Measurements from ENCODE around the gene SLC43A1.
A peak's percentile ranks its signal among the peaks of the same experiment; 100 is the strongest.

Gene SLC43A1

DNA sequence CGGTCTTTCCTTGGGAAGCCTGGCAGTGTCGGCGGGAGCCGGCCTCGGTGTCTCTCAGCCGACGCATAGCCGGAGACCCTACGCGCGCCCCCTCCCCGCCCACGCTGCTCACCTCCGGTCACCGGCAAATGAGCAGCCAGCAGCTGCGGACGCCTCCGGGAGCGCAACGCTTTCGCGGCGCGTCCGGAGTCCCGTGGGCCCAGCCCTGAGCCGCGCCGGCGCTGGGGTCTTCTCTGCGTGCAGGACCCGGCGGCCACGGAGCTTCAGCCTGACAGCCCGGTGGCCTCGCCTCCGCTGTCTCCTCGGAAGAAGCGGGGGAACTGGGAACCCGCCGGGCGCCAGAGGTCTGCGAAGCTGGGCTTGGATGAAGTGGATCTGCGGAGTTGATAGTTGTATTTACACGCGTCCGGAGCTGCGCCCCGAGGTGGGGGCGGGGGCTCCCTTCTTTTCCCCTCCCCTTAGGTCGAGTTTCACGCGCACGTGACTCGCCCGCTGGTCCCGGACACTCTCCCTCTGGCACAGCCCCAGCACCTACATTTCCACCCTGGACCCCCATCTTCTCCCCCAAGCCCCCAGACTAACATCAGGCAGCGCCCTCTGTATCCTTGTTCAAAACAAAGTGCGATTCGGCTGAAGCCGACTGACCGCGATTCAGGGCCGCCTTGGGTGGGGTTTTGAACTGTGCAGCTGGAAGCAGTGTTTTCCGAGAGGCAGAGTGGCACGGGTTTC is at the start of gene SLC43A1:
Gene SLC43A1 (minus strand): TSS at position 371 of the 729 bp plus-strand sequence. CDS start 1,591 bp downstream, outside the sequence.
- TF ChIP-seq ZNF565 (CRISPR knock-in tag; conservative IDR thresholded peaks at IDR 0.05; ENCODE audit: low read depth) (no peak), ESRRG (CRISPR knock-in tag; IDR thresholded peaks at IDR 0.05) (no peak), ZFP3 (CRISPR knock-in tag; IDR thresholded peaks at IDR 0.05) (no peak), TCF4 (CRISPR knock-in tag; IDR thresholded peaks at IDR 0.05; ENCODE audit: borderline replicate concordance) (no peak)
- TF ChIP-seq, protein P1, sequence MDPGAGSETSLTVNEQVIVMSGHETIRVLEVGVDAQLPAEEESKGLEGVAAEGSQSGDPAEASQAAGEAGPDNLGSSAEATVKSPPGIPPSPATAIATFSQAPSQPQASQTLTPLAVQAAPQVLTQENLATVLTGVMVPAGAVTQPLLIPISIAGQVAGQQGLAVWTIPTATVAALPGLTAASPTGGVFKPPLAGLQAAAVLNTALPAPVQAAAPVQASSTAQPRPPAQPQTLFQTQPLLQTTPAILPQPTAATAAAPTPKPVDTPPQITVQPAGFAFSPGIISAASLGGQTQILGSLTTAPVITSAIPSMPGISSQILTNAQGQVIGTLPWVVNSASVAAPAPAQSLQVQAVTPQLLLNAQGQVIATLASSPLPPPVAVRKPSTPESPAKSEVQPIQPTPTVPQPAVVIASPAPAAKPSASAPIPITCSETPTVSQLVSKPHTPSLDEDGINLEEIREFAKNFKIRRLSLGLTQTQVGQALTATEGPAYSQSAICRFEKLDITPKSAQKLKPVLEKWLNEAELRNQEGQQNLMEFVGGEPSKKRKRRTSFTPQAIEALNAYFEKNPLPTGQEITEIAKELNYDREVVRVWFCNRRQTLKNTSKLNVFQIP (CRISPR knock-in tag; IDR thresholded peaks at IDR 0.05; ENCODE audit: borderline replicate concordance, low read depth) = no peak
- peak; percentile 83 for ATAC-seq

GRCh38 chr11:57562596-57562995 is 47.1 kb upstream of the SLC43A1 start:
- ATAC-seq = no peak

More at GRCh38 chr11:57562596-57562995, 47.1 kb upstream of the SLC43A1 start:
- TF ChIP-seq PATZ1 (CRISPR knock-in tag; IDR thresholded peaks at IDR 0.05; ENCODE audit: borderline replicate concordance) (no peak), PPARA (CRISPR knock-in tag; IDR thresholded peaks at IDR 0.05; ENCODE audit: borderline replicate concordance) (no peak), ARNTL (CRISPR knock-in tag; IDR thresholded peaks at IDR 0.05; ENCODE audit: borderline replicate concordance, low read depth) (no peak), ZNF8 (CRISPR knock-in tag; IDR thresholded peaks at IDR 0.05) (no peak), TOX (CRISPR knock-in tag; IDR thresholded peaks at IDR 0.05; ENCODE audit: borderline replicate concordance) (no peak), ZC3H10 (CRISPR knock-in tag; IDR thresholded peaks at IDR 0.05) (no peak), ESRRG (CRISPR knock-in tag; IDR thresholded peaks at IDR 0.05) (no peak), ZNF565 (CRISPR knock-in tag; conservative IDR thresholded peaks at IDR 0.05; ENCODE audit: low read depth) (no peak), OSR1 (CRISPR knock-in tag; IDR thresholded peaks at IDR 0.05) (no peak), RARB (CRISPR knock-in tag; IDR thresholded peaks at IDR 0.05) (no peak), SNAI2 (CRISPR knock-in tag; IDR thresholded peaks at IDR 0.05) (no peak), BACH2 (CRISPR knock-in tag; IDR thresholded peaks at IDR 0.05; ENCODE audit: borderline replicate concordance) (no peak), ISL1 (CRISPR knock-in tag; IDR thresholded peaks at IDR 0.05) (no peak), ZNF70 (CRISPR knock-in tag; IDR thresholded peaks at IDR 0.05) (no peak), ZFP30 (CRISPR knock-in tag; IDR thresholded peaks at IDR 0.05) (no peak), ZFP3 (CRISPR knock-in tag; IDR thresholded peaks at IDR 0.05) (no peak), CSRNP3 (CRISPR knock-in tag; IDR thresholded peaks at IDR 0.05) (no peak)
- TF ChIP-seq, protein P2, sequence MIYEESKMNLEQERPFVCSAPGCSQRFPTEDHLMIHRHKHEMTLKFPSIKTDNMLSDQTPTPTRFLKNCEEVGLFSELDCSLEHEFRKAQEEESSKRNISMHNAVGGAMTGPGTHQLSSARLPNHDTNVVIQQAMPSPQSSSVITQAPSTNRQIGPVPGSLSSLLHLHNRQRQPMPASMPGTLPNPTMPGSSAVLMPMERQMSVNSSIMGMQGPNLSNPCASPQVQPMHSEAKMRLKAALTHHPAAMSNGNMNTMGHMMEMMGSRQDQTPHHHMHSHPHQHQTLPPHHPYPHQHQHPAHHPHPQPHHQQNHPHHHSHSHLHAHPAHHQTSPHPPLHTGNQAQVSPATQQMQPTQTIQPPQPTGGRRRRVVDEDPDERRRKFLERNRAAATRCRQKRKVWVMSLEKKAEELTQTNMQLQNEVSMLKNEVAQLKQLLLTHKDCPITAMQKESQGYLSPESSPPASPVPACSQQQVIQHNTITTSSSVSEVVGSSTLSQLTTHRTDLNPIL (CRISPR knock-in tag; IDR thresholded peaks at IDR 0.05; ENCODE audit: low read depth) = no peak
- TF ChIP-seq, protein P3, sequence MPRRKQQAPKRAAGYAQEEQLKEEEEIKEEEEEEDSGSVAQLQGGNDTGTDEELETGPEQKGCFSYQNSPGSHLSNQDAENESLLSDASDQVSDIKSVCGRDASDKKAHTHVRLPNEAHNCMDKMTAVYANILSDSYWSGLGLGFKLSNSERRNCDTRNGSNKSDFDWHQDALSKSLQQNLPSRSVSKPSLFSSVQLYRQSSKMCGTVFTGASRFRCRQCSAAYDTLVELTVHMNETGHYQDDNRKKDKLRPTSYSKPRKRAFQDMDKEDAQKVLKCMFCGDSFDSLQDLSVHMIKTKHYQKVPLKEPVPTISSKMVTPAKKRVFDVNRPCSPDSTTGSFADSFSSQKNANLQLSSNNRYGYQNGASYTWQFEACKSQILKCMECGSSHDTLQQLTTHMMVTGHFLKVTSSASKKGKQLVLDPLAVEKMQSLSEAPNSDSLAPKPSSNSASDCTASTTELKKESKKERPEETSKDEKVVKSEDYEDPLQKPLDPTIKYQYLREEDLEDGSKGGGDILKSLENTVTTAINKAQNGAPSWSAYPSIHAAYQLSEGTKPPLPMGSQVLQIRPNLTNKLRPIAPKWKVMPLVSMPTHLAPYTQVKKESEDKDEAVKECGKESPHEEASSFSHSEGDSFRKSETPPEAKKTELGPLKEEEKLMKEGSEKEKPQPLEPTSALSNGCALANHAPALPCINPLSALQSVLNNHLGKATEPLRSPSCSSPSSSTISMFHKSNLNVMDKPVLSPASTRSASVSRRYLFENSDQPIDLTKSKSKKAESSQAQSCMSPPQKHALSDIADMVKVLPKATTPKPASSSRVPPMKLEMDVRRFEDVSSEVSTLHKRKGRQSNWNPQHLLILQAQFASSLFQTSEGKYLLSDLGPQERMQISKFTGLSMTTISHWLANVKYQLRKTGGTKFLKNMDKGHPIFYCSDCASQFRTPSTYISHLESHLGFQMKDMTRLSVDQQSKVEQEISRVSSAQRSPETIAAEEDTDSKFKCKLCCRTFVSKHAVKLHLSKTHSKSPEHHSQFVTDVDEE (CRISPR knock-in tag; IDR thresholded peaks at IDR 0.05) = no peak
- TF ChIP-seq, protein P1 (CRISPR knock-in tag; IDR thresholded peaks at IDR 0.05; ENCODE audit: borderline replicate concordance, low read depth) = no peak
